ENCODE measurements around the gene LGR4. TPM values are rescaled to one million over a fixed set of nuclear protein-coding genes. Genes with fewer than 3 reads are reported as not detected.

The LGR4 gene
- total RNA-seq, 2 experiments from 2014 or later = 0.06 to 1.2 TPM

GRCh38 chr11:27465629-27466028 lies 7.0 kb downstream of the LGR4 start:
- Histone ChIP-seq H3K36me3 (ENCODE audit: insufficient read depth, low read length) (no peaks in the 10 kb centered on the region), H3K4me2 (ENCODE audit: low read length) (no peak overlapping the region), H3K4me3 (ENCODE audit: low read depth, low read length, poor library complexity, severe bottlenecking) (no peak overlapping the region), H3K4me1 (ENCODE audit: insufficient read depth, low read length, poor library complexity, severe bottlenecking) (no peaks in the 10 kb centered on the region), H3K79me2 (ENCODE audit: insufficient read depth, low read depth, low read length) (no peaks in the 10 kb centered on the region), H3K27ac (ENCODE audit: low read depth, low read length, poor library complexity, severe bottlenecking) (no peak overlapping the region), H3K9me2 (ENCODE audit: insufficient read depth, low read length) (no peaks in the 10 kb centered on the region), H2AFZ (ENCODE audit: low read length) (no peak overlapping the region), H3K9me3 (ENCODE audit: low read length) (no peaks in the 10 kb centered on the region), H4K20me1 (ENCODE audit: insufficient read depth, low read length) (no peaks in the 10 kb centered on the region)
- TF ChIP-seq, protein P1, sequence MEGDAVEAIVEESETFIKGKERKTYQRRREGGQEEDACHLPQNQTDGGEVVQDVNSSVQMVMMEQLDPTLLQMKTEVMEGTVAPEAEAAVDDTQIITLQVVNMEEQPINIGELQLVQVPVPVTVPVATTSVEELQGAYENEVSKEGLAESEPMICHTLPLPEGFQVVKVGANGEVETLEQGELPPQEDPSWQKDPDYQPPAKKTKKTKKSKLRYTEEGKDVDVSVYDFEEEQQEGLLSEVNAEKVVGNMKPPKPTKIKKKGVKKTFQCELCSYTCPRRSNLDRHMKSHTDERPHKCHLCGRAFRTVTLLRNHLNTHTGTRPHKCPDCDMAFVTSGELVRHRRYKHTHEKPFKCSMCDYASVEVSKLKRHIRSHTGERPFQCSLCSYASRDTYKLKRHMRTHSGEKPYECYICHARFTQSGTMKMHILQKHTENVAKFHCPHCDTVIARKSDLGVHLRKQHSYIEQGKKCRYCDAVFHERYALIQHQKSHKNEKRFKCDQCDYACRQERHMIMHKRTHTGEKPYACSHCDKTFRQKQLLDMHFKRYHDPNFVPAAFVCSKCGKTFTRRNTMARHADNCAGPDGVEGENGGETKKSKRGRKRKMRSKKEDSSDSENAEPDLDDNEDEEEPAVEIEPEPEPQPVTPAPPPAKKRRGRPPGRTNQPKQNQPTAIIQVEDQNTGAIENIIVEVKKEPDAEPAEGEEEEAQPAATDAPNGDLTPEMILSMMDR (conservative IDR thresholded peaks at IDR 0.05; ENCODE audit: low read length) = no peak
- no peak for TF ChIP-seq EZH2phosphoT487 (IDR thresholded peaks at IDR 0.05; ENCODE audit: borderline replicate concordance, low read depth, low read length)
- no TSS peak for BruUV-seq (replicated peaks)
- ChIA-PET POLR2A (interaction anchor here (0.5 to 2.3 kb wide), 7 partner anchors 9 to 704 kb away, joined by 3 to 7 read pairs (median 3); no protein-coding TSS in a partner anchor), CTCF (ENCODE audit: unreplicated experiment) (no interaction called here)
- no peak for DNase-seq (ENCODE audit: low spot score)
- intact Hi-C loops (cut with micrococcal nuclease; ENCODE audit: unreplicated experiment) = no loop called here

DNA sequence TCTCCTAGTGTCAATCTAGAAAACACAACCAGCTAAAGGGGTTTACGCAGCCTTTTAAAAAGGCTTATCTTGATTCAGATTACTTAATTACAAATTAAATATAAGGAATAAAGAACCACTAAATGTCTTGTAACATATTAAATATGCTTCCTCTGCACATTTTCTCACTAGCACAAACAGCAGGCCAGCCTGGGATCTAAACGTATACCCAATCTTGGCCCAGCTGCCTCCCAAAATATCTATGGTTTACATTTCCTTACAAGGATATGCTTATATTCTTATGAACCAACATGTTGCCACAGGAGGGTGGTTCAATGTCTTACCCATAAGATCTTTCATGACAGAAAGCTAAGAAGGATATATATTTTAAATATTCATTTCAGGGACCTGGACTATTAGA lies 7.7 kb downstream of the LGR4 start:
- no TSS peak for BruUV-seq (replicated peaks)
- POLR2A ChIA-PET = interaction anchor here (0.7 to 2.3 kb wide), 4 partner anchors 8 to 922 kb away, joined by 3 to 7 read pairs (median 3); no protein-coding TSS in a partner anchor

DNA sequence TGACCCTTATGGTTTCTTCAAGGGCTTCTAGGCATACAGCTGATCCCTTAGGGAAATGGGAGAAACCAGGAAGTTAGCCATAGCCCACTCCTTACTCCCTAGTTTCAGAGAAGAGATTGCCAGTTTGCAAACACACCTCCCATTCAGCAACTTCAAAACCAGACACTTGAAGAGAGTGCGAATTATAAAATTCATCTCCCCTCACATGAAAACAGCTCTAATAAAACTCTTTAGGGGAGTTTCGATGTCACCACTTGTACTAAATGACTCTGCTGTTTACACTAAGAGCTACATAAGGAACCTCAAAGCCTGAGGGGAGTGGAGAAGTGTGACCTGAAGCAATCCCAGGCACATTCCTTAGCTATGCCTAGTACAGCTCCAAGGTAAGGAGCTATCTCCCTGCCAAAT lies 8.3 kb downstream of the LGR4 start:
- BruUV-seq (replicated peaks) = no TSS peak
- no peak for DNase-seq (ENCODE audit: low spot score)
- Histone ChIP-seq H3K9me2 (ENCODE audit: insufficient read depth, low read length) (no peaks in the 10 kb centered on the region), H4K20me1 (ENCODE audit: insufficient read depth, low read length) (no peaks in the 10 kb centered on the region), H3K36me3 (ENCODE audit: insufficient read depth, low read length) (no peaks in the 10 kb centered on the region), H3K9me3 (ENCODE audit: low read length) (no peaks in the 10 kb centered on the region), H3K79me2 (ENCODE audit: insufficient read depth, low read depth, low read length) (no peaks in the 10 kb centered on the region), H3K4me2 (ENCODE audit: low read length) (no peak overlapping the region), H3K4me1 (ENCODE audit: insufficient read depth, low read length, poor library complexity, severe bottlenecking) (no peaks in the 10 kb centered on the region), H3K4me3 (ENCODE audit: low read depth, low read length, poor library complexity, severe bottlenecking) (no peak overlapping the region), H3K27ac (ENCODE audit: low read depth, low read length, poor library complexity, severe bottlenecking) (no peak overlapping the region), H2AFZ (ENCODE audit: low read length) (no peak overlapping the region)
- TF ChIP-seq EZH2phosphoT487 (IDR thresholded peaks at IDR 0.05; ENCODE audit: borderline replicate concordance, low read depth, low read length) = no peak
- TF ChIP-seq, protein P1 (conservative IDR thresholded peaks at IDR 0.05; ENCODE audit: low read length) = no peak
- ChIA-PET POLR2A (interaction anchor here (0.7 to 2.3 kb wide), 2 partner anchors 11 to 921 kb away, joined by 3 to 7 read pairs; no protein-coding TSS in a partner anchor), CTCF (ENCODE audit: unreplicated experiment) (no interaction called here)
- intact Hi-C loops (cut with micrococcal nuclease; ENCODE audit: unreplicated experiment) = no loop called here

More for the DNA sequence above, 7.7 kb downstream of the LGR4 start:
- Histone ChIP-seq H3K4me2 (ENCODE audit: low read length) (no peak overlapping the region), H2AFZ (ENCODE audit: low read length) (no peak overlapping the region), H3K4me3 (ENCODE audit: low read depth, low read length, poor library complexity, severe bottlenecking) (no peak overlapping the region), H4K20me1 (ENCODE audit: insufficient read depth, low read length) (no peaks in the 10 kb centered on the region), H3K27ac (ENCODE audit: low read depth, low read length, poor library complexity, severe bottlenecking) (no peak overlapping the region), H3K9me3 (ENCODE audit: low read length) (no peaks in the 10 kb centered on the region), H3K4me1 (ENCODE audit: insufficient read depth, low read length, poor library complexity, severe bottlenecking) (no peaks in the 10 kb centered on the region), H3K9me2 (ENCODE audit: insufficient read depth, low read length) (no peaks in the 10 kb centered on the region), H3K79me2 (ENCODE audit: insufficient read depth, low read depth, low read length) (no peaks in the 10 kb centered on the region), H3K36me3 (ENCODE audit: insufficient read depth, low read length) (no peaks in the 10 kb centered on the region)
- no peak for DNase-seq (ENCODE audit: low spot score)
- intact Hi-C loops (cut with micrococcal nuclease; ENCODE audit: unreplicated experiment) = no loop called here
- CTCF ChIA-PET (ENCODE audit: unreplicated experiment) = no interaction called here
- TF ChIP-seq, protein P1 (conservative IDR thresholded peaks at IDR 0.05; ENCODE audit: low read length) = no peak
- TF ChIP-seq EZH2phosphoT487 (IDR thresholded peaks at IDR 0.05; ENCODE audit: borderline replicate concordance, low read depth, low read length) = no peak

Measured in OCI-LY7 (cell line).